ENCODE measurements around the gene EGLN1.

The EGLN1 gene

DNA sequence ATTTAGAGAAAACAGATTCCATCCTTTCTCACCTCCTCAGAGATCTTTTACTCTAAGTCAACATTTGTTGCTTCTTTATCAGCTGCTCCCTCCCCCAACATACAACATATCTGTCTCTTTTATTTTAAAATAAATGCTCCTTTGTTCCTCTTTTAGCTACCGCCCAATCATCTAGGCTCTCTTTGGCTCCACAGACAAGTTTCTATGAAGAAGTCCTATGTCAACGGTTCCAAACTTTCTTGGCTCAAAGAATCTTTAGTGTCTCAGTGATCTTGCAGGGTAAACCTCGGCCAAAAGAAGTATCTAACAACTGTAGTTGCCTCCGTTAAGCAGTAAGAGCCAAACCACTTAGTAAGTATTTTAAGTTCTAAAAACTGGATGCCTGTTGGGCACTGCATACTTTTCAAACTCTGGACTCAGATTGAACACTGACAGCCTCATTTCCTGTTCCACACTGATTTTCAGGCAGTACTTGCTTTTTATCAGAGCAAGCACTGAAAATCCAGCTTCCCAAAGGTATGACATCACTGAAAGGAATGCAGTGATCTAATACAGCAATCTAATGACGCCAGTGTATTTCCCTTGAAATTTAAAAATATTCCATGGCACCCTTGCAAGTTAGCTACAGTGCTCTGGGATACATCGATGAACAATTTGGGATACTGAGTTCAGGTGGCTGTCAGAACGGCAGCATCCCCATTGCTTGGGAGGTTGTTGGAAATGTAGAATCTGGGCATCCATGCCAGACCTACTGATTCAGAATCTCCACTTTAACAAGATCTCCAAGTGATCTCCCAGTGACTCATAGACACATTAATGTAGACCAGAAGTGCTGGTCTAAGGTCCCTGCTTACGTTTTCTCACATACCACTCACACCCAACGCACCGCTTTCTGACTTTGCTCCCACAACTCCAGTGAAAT is 26.8 kb downstream of the EGLN1 start (continued):
- TF ChIP-seq GLIS1 (tag by site-specific recombination; IDR thresholded peaks at IDR 0.05) (peak; percentile 58), ZBTB17 (tag by site-specific recombination; IDR thresholded peaks at IDR 0.05) (peak; percentile 97), SCRT2 (tag by site-specific recombination; IDR thresholded peaks at IDR 0.05) (peak; percentile 19), KLF10 (tag by site-specific recombination; IDR thresholded peaks at IDR 0.05) (peak; percentile 73), ZNF837 (tag by site-specific recombination; IDR thresholded peaks at IDR 0.05) (no peak), GLI2 (tag by site-specific recombination; IDR thresholded peaks at IDR 0.05; ENCODE audit: borderline replicate concordance, low read depth) (no peak; the same call in 1 of the 2 replicates), HOXA7 (CRISPR knock-in tag; IDR thresholded peaks at IDR 0.05; ENCODE audit: borderline replicate concordance) (no peak), ZNF768 (tag by site-specific recombination; IDR thresholded peaks at IDR 0.05) (no peak), BCL11A (tag by site-specific recombination; IDR thresholded peaks at IDR 0.05; ENCODE audit: low read depth) (0 out of 2 replicates have a peak, but pooled peaks have one; percentile 14), ZSCAN23 (tag by site-specific recombination; IDR thresholded peaks at IDR 0.05) (peak; percentile 7; the same call in 1 of the 2 replicates), ZNF2 (tag by site-specific recombination; IDR thresholded peaks at IDR 0.05) (peak; percentile 56), BCL11B (tag by site-specific recombination; IDR thresholded peaks at IDR 0.05; ENCODE audit: low read depth) (no peak), ZNF10 (tag by site-specific recombination; IDR thresholded peaks at IDR 0.05) (peak; percentile 51; the same call in 1 of the 2 replicates), ZNF19 (tag by site-specific recombination; IDR thresholded peaks at IDR 0.05; ENCODE audit: low read depth) (no peak), ZNF202 (tag by site-specific recombination; IDR thresholded peaks at IDR 0.05; ENCODE audit: borderline replicate concordance) (no peak), ZNF221 (tag by site-specific recombination; IDR thresholded peaks at IDR 0.05; ENCODE audit: borderline replicate concordance) (no peak), ZNF549 (tag by site-specific recombination; IDR thresholded peaks at IDR 0.05) (no peak), ZNF174 (tag by site-specific recombination; IDR thresholded peaks at IDR 0.05) (no peak), ZNF792 (tag by site-specific recombination; IDR thresholded peaks at IDR 0.05) (no peak; the same call in 1 of the 2 replicates), ZNF610 (tag by site-specific recombination; IDR thresholded peaks at IDR 0.05; ENCODE audit: borderline replicate concordance) (no peak), ZNF654 (tag by site-specific recombination; IDR thresholded peaks at IDR 0.05; ENCODE audit: low read depth) (no peak), ZNF785 (tag by site-specific recombination; IDR thresholded peaks at IDR 0.05) (no peak), IKZF3 (tag by site-specific recombination; IDR thresholded peaks at IDR 0.05) (peak; percentile 84), ZNF311 (tag by site-specific recombination; IDR thresholded peaks at IDR 0.05; ENCODE audit: borderline replicate concordance) (no peak)
- TF ChIP-seq, protein P1, sequence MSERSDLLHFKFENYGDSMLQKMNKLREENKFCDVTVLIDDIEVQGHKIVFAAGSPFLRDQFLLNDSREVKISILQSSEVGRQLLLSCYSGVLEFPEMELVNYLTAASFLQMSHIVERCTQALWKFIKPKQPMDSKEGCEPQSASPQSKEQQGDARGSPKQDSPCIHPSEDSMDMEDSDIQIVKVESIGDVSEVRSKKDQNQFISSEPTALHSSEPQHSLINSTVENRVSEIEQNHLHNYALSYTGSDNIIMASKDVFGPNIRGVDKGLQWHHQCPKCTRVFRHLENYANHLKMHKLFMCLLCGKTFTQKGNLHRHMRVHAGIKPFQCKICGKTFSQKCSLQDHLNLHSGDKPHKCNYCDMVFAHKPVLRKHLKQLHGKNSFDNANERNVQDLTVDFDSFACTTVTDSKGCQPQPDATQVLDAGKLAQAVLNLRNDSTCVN (tag by site-specific recombination; optimal IDR thresholded peaks at IDR 0.05) = no peak
- TF ChIP-seq, protein P2, sequence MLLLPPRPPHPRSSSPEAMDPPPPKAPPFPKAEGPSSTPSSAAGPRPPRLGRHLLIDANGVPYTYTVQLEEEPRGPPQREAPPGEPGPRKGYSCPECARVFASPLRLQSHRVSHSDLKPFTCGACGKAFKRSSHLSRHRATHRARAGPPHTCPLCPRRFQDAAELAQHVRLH (tag by site-specific recombination; IDR thresholded peaks at IDR 0.05) = no peak
- TF ChIP-seq, protein P3, sequence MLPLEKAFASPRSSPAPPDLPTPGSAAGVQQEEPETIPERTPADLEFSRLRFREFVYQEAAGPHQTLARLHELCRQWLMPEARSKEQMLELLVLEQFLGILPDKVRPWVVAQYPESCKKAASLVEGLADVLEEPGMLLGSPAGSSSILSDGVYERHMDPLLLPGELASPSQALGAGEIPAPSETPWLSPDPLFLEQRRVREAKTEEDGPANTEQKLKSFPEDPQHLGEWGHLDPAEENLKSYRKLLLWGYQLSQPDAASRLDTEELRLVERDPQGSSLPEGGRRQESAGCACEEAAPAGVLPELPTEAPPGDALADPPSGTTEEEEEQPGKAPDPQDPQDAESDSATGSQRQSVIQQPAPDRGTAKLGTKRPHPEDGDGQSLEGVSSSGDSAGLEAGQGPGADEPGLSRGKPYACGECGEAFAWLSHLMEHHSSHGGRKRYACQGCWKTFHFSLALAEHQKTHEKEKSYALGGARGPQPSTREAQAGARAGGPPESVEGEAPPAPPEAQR (tag by site-specific recombination; IDR thresholded peaks at IDR 0.05) = no peak
- TF ChIP-seq, protein P4, sequence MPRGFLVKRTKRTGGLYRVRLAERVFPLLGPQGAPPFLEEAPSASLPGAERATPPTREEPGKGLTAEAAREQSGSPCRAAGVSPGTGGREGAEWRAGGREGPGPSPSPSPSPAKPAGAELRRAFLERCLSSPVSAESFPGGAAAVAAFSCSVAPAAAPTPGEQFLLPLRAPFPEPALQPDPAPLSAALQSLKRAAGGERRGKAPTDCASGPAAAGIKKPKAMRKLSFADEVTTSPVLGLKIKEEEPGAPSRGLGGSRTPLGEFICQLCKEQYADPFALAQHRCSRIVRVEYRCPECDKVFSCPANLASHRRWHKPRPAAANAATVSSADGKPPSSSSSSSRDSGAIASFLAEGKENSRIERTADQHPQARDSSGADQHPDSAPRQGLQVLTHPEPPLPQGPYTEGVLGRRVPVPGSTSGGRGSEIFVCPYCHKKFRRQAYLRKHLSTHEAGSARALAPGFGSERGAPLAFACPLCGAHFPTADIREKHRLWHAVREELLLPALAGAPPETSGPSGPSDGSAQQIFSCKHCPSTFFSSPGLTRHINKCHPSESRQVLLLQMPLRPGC (tag by site-specific recombination; IDR thresholded peaks at IDR 0.05) = peak; percentile 84
- TF ChIP-seq, protein P5, sequence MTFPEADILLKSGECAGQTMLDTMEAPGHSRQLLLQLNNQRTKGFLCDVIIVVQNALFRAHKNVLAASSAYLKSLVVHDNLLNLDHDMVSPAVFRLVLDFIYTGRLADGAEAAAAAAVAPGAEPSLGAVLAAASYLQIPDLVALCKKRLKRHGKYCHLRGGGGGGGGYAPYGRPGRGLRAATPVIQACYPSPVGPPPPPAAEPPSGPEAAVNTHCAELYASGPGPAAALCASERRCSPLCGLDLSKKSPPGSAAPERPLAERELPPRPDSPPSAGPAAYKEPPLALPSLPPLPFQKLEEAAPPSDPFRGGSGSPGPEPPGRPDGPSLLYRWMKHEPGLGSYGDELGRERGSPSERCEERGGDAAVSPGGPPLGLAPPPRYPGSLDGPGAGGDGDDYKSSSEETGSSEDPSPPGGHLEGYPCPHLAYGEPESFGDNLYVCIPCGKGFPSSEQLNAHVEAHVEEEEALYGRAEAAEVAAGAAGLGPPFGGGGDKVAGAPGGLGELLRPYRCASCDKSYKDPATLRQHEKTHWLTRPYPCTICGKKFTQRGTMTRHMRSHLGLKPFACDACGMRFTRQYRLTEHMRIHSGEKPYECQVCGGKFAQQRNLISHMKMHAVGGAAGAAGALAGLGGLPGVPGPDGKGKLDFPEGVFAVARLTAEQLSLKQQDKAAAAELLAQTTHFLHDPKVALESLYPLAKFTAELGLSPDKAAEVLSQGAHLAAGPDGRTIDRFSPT (tag by site-specific recombination; IDR thresholded peaks at IDR 0.05) = peak; percentile 98
- TF ChIP-seq, protein P6, sequence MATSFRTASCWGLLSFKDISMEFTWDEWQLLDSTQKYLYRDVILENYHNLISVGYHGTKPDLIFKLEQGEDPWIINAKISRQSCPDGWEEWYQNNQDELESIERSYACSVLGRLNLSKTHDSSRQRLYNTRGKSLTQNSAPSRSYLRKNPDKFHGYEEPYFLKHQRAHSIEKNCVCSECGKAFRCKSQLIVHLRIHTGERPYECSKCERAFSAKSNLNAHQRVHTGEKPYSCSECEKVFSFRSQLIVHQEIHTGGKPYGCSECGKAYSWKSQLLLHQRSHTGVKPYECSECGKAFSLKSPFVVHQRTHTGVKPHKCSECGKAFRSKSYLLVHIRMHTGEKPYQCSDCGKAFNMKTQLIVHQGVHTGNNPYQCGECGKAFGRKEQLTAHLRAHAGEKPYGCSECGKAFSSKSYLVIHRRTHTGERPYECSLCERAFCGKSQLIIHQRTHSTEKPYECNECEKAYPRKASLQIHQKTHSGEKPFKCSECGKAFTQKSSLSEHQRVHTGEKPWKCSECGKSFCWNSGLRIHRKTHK (tag by site-specific recombination; IDR thresholded peaks at IDR 0.05) = no peak
